GM18868 (cell line): ENCODE measurements around the gene PLPP3.
"Not testable (repeated sequence)": the region's sequence is repeated elsewhere in the genome, so short reads cannot be mapped to it uniquely, and the experiment has no call there.

Experiments
- ATAC-seq: cut with Tn5 transposase; IDR thresholded peaks from one replicate; pipeline ENCODE4 v1.9.1; 2021; ENCODE audit warnings: mild to moderate bottlenecking, moderate library complexity; ENCODE audit not compliant: unreplicated experiment

The PLPP3 gene

DNA sequence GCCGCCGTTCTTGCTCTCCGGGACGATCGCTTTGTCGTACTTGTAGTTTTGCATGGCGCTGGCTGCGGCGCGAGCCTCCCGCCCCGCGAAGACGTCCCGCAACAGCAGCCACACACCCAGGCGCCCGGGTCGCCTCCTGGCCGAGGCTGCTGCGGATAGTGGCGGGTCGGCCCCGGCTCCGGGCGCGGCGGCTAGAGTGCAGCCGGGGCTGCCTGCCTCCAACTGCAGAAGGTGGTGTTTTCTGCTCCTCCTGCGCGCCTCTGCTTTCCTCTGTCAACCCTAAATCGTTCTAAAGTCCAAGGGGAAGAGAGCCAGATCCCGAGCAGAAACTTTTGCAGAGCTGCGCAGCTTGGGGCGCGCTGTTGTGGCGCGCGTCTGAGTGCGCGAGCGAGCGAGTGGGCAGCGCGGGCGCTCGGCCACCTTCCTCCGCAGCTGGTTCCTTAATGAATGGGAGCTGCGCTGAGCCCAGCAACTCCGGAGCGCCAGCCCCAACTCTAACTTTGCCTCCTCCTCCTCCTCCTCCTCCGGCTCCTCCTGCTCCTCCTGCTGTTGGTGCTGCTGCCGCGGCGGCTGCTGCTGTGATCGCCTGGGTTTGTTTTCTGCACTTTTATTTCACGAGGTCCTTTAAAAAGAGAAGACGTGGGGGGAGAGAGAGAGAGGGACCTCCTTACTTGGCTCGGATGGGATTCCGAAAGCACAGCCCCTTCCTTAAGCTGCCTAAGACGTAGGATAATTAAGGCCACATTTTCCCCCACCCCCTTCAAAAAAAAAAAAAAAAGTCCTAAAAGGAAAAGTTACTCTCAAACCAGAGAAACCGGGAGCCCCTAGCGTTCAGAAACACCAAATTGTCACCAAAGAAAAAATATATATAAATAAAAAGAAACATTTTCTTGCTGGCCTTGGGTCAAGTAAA, at the start of gene PLPP3:
PLPP3 (minus strand) TSS at position 601 of the 913 bp plus-strand sequence; CDS start at position 54, 547 bp downstream.
- ATAC-seq = peak; percentile 30

DNA sequence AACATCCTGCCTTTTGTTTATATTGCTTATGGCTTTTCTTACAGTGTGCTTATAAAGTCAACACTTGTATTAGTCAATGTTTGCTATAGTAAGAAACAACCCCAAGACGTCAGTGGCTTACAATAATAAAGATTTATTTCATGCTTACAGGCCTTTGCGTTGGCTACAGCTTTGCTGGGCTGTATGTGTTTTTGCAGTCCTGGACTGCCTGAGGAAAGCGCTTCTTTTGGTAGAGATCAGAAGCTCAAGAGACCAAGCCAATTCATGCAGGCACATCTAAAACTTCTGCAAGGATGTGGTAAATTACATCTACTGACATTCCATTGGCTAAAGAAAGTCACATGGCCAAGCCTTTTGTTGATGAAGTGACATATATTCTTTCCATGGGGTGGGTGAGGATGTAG, 48.3 kb upstream of the PLPP3 start:
- ATAC-seq = no peak

DNA sequence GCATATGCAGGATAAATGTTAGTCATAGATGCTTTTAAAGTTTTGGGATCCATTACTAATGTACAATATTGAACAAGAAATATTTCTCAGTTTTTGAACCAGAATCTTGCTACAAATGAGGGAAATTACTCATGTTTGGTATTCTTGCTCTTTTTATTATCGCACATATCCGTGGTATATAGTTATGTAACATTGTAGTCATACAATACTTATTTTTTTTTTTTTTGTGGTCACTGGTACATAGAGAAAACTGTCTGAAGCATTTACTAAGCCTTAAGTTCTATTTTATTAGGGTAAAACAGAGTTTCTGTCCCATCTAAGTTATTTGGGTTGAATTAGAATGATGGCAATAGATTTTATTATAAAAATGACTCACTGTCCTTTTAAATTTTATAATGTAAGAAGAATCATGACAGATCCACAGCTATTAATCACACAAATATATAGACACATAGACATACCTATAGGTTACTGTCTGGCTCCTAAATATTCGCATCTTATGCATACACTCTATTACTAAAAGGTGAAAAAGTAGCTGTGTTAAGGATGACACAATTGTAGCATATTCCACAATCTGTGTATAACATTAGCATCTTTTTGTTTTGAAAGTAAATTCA, 47.8 kb upstream of the PLPP3 start:
- ATAC-seq = no peak

DNA sequence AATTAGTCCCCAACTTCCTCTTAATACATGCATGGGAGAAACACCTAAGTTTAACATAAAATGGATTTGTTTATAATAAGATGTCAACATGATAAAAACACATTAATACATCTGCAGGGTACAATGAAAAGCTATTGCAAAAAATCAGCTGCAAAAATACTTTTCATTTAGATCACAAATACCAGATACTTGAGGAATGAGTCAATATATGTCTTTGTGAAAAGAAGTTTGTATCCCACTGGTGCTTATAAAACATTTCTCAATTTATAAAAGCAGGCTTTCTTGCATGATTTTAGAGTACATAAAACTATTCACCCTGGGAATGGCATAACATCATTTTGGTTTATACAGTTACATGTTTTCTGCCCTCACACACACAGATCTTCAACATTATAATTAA, 47.2 kb upstream of the PLPP3 start:
- ATAC-seq = no peak

DNA sequence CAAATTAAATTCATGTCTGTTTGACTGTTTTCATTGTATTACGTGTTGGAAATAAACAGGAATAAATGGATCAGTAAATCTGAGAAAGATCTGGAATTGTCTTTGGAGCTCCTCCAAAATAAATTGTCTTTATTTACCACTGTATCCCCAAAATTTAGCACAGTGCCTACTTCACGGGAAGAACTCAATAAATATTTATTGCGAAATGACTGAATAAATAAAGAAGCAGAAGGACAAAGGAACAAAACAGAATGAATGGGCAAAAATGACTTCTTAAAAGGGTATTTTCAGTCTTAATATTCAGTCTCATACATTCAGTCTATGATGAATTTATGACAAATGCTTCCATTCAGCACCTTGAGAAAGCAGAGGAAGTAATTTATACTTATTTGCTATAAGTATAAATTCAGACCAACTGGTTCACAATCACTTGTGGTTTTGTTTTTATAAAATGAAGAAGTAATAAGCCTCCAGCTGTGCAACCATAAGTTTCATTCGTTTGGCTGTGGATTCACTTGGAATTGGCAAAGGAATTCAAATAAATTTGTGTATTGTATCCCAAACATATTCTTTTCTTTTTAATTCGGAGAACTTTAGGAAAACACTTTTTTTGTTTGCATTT, 46.6 kb upstream of the PLPP3 start:
- ATAC-seq = no peak

DNA sequence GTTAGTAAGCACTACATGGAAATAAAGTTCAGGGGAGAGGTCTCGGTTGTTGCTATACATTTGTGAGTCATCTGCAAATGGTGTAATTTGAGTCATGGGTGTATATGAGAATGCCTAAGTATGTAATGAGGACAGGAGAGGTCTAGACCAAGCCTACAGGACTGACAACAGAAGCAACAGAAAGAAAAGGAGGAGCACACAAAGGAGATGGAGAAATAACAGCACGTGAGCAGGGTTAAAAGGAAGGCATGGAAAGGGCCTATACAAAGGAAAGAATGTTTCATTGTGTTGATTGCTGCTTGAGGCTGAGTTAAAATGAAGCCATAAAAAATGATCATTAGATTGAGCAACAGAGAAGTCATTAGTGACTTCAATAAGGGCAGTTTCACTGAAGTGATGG, 37.8 kb upstream of the PLPP3 start:
- ATAC-seq = no peak

DNA sequence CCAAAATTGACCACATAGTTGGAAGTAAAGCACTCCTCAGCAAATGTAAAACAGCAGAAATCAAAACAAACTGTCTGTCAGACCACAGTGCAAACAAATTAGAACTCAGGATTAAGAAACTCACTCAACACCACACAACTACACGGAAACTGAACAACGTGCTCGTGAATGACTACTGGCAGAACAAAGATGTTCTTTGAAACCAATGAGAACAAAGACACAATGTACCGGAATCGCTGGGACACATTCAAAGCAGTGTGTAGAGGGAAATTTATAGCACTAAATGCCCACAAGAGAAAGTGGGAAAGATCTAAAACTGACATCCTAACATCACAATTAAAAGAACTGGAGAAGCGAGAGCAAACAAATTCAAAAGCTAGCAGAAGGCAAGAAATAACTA, 31.4 kb upstream of the PLPP3 start:
- not testable (repeated sequence) for ATAC-seq

DNA sequence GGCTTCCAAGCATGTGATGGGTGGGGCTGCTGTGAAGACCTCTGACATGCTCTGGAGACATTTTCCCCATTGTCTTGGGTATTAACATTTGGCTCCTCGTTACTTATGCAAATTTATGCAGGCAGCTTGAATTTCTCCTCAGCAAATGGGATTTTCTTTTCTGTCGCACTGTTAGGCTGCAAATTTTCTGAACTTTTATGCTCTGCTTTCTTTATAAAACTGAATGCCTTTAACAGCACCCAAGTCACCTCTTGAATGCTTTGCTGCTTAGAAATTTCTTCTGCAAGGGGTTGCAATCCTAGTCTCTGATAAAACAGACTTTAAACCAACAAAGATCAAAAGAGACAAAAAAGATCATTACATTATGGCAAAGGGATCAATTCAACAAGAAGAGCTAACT, 30.7 kb upstream of the PLPP3 start:
- ATAC-seq = not testable (repeated sequence)

DNA sequence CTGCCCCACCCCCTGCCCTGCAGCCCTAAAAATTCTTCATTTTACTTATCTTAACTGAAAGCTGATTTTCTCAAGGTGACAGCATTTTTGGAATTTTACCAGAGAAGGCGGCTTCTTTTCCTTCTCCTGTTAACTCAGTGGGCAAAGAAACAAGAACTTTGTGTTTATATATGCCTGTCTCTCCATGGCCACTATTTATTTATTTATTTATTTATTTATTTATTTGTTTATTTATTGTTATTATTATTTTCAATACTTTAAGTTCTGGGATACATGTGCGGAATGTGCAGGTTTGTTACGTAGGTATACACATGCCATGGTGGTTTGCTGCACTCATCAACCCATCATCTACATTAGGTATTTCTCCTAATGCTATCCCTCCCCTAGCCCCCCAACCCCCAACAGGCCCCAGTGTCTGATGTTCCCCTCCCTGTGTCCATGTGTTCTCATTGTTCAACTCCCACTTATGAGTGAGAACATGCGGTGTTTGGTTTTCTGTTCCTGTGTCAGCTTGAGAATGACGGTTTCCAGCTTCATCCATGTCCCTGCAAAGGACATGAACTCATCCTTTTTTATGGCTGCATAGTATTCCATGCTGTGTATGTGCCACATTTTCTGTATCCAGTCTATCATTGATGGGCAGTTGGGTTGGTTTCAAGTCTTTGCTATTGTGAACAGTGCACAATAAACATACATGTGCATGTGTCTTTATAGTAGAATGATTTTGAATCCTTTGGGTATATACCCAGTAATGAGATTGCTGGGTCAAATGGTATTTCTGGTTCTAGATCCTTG, 16.2 kb upstream of the PLPP3 start:
- ATAC-seq = not testable (repeated sequence)

DNA sequence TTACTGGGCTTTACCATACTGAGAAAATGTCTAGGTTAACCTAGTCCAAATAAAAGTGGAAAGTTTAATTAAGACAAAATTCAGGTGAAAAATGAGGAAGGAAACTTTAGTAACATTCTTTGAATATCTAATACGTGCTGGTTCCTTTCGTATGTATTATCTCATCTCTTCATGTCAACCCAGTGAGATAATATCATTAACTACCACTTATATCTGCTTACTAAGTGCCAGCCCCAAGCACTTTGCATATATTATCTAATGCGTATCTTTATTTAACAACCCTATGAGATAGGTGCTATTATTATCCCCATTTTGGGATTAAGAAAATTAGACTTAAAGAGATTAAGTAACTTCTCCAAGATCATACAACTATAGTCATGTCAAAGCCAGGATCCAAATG, 12.5 kb upstream of the PLPP3 start:
- no peak for ATAC-seq

DNA sequence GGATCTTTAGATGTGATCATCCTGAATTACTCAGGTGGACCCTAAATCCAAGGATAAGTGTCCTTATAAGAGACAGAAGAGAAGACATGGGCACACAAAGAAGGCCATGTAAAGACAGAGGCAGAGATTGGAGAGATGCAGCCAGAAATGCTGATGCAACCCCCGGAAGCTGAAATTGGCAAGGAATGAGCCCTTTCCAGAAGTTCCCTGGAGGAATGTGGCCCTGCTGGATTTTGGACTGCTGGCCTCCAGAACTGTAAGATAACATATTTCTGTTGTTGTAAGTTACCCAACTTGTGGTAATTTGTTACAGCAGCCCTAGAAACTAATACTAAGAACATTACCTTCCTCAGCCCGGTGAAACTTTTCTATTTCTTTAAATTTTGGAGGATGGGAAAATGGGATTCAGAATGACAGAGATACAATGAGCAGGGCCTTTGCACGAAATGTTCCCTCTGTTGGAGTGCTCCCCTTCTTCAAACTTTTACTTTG, 11.2 kb upstream of the PLPP3 start:
- ATAC-seq = no peak

DNA sequence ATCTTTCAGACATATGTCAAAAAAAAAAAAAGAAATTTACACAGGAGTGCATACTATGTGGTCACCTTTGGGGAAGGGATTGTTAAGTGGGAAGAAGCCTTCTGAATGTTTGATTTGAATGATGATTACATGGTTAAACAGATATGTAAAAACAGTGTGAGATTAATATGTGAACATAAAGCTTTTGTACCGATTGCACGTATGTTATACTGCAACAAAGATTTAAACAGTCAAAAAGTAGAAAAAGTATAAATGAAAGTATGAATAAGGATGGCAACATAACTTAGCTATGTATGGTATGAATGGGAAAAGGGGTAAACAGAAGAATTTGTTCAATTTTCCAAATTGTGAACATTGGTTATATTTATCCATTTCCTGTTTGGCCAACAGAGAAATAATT, 10.0 kb upstream of the PLPP3 start:
- no peak for ATAC-seq

DNA sequence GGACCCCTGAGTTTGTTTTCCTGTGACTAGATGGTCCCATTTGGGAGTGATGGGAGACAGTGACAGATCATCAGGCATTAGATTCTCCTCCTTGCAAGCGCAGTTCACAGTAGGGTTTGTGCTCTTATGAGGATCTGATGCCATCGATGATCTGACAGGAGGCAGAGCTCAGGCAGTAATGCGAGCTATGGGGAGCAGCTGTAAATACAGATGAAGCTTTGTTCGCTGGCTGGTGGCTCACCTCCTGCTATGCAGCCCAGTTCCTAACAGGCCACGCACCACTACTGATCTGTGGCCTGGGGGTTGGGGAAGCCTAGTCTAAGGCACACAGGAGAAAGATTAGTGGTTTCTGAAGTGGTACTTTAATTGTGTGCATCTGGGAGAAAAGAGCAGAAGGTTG, 7.1 kb upstream of the PLPP3 start:
- no peak for ATAC-seq

DNA sequence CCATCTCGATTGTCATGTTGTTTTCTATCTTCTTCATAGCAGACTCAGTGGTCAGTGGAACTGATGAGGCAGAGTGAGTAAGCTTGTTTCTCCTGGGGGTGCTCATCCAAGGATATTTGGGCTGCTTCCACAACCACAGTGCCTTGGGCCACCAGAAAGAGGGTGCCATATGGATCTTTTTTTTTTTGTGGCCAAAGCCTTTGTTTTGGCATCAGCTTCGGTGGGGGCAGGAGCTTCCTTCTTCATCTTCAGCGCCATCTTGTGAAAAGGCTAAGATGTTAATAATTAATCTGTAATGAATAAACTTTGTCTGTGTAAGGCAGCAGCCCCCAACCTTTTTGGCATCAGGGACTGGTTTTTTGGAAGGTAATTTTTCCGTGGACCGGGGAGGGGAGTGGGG, 6.6 kb upstream of the PLPP3 start:
- ATAC-seq = no peak

DNA sequence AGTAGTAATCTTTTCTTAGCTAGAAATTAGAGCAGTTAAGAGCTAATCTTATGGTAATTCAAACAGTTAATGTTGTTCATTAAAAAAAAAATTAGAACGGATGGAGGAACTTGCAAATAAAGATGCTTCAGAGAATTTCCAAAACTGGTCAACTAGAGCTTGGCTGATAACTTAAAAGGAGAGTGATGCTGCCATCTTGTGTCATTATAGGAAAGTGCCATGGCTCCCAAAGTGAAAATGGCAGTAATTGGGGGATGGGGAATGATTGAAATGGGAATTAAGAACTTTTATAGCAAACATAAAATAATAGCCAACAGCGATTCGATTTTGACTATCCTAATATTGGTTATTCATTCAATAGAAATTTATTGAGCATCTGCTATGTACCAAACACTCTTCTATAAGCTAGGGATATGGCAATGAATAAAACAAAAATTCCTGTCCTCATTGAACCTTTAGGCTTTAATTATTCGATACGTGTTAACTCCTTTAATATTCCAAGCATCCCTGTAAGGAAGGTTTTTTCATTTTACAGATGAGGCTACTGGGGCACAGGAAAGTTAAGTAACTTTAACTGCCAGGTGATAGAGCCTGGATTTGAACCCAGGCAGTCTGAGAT, 5.7 kb upstream of the PLPP3 start:
- no peak for ATAC-seq

DNA sequence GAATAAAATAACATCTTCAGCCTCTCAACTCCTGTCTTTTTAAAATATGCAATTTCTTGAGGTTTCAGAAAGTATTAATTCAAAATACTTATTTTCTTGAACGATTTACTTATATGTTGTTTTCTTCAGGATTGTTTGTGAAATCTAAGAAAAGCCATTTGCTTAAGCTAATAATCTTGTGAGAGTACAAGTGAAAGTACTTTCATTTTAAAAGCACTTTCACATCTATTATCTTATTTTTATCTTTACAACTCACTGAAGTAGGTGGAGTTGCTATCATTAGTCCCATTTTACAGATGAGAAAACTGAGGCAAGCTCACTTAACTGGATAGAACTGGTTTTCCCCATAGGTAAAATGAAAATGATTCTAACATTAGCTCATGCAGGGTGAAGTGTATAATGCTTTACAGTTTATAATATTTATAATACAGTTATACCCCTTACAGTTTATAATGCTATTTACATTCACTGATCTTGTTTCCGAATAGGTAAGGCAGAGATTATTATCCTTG, 4.7 kb upstream of the PLPP3 start:
- no peak for ATAC-seq

DNA sequence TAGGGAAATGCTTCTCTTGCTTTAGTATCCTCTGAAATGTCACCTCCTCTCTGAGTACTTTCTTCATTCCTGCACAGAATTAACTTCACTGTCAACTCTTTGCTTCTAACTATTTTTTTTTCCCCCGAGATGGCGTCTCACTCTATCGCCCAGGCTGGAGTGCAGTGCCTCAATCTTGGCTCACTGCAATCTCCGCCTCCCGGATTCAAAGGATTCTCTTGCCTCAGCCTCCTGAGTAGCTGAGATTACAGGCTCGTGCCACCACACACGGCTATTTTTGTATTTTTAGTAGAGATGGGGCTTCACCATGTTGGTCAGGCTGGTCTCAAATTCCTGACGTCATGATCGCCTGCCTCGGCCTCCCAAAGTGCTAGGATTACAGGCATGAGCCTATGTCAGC, 1.4 kb upstream of the PLPP3 start:
- ATAC-seq = no peak

DNA sequence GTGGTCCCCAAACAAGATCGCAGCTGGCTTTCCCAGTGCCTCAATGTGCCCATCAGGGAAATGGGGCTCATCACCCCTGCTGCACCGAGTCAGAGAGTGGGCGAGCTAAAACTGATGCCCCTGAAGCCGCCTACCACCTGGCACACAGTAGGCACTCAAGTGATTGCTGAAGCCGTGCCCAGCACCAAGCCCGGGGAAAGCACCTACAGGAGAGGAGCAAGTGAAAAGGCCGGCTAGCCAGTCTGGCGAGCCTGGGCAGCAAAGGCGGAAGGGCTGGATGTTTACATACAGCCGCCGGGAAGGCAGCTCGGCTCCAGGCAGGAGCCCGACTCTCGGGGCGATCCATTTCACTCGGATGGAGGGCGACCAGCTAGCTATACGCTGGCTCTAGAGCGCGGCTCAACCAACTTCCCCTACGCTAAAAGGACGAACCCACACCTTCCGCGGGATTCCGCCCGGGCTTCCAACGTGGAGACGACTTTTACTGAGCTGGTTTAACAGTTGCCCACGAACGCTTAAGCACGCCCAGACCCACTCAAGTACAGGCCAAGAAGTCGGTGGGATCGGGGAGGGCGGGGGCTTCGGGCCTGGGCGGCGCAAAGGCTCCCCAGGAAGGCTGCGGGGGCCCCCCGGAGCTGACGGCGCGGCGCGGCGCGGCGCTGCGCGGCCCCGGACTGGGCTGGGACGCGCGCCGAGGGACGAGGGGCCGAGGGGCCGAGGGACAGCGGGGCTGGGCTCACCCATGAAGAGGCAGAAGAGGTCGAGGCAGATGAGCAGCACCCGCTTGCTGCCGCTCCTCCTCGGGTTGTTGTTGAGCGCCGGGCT, 1.0 kb downstream of the PLPP3 start:
- ATAC-seq = peak; percentile 23

DNA sequence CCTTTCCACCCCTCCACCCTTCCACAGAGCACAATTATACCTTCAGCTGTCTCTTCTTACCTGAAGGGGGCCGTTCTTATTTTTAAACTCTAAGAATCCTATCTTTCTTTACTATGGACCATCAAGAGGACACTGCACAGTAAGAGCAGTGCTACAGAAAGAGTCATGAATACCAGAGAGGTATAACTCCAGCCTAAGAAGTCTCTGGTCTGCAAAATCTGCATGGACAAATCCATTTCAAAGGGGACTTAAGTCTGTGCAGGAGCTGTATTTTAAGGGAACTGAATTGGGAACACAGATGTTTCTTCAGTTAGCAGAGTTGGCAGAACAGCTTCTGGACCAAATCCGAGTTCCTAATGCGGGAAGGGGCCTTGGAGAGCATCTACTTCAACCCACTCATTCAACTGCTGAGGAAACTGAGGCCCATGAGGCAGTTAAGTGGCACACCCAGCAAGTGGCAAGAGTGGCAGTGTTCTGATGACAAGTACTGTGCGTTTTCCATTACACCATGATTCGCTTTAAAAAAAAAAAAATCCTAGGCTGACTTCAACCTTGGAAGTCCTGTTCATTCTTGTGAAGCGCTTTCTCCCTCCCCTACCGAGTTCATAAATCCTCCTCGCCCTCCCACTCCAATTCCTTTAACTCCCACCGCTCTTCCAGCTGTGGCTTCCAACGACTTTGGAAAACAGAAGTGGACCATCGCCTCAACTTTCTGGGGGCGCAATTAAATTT, 1.8 kb downstream of the PLPP3 start:
- no peak for ATAC-seq
